Measurements from ENCODE around the gene APBA2. TPM values are rescaled to one million over a fixed set of nuclear protein-coding genes. Genes with fewer than 3 reads are reported as not detected.

The APBA2 gene
- total RNA-seq, 2 experiments from 2014 or later, result 19.2 to 21.2 TPM

GRCh38 chr15:29078541-29078940 lies 192.8 kb downstream of the APBA2 start:
- H3K4me1 Mint-ChIP-seq, result no peaks in the 10 kb centered on the region
- no peaks in the 10 kb centered on the region for H3K36me3 Mint-ChIP-seq (ENCODE audit: low read depth)
- no peak for DNase-seq
- H3K9me3 Mint-ChIP-seq, result no peaks in the 10 kb centered on the region
- CTCF ChIA-PET, result interaction anchor here (0.7 to 1.1 kb wide), 2 partner anchors 24 to 28 kb away, joined by 3 to 4 read pairs; no protein-coding TSS in a partner anchor
- no peaks in the 10 kb centered on the region for H3K27me3 Mint-ChIP-seq
- no peak overlapping the region for H3K4me3 Mint-ChIP-seq
- POLR2A ChIA-PET, result no interaction called here
- no peak overlapping the region for H3K27ac Mint-ChIP-seq

GRCh38 chr15:29079479-29079878 lies 193.7 kb downstream of the APBA2 start:
- no peaks in the 10 kb centered on the region for H3K9me3 Mint-ChIP-seq
- no peak overlapping the region for H3K4me3 Mint-ChIP-seq
- H3K27me3 Mint-ChIP-seq, result no peaks in the 10 kb centered on the region
- H3K4me1 Mint-ChIP-seq, result no peaks in the 10 kb centered on the region
- H3K27ac Mint-ChIP-seq, result no peak overlapping the region
- DNase-seq, result no peak
- no peaks in the 10 kb centered on the region for H3K36me3 Mint-ChIP-seq (ENCODE audit: low read depth)
- POLR2A ChIA-PET, result no interaction called here
- CTCF ChIA-PET, result interaction anchor here (0.6 to 1.1 kb wide), 2 partner anchors 29 to 204 kb away, joined by 3 read pairs; no protein-coding TSS in a partner anchor

GRCh38 chr15:29081781-29082180 lies 196.0 kb downstream of the APBA2 start:
- CTCF ChIA-PET, result interaction anchor here (0.5 kb wide), 1 partner anchor 11 kb away, joined by 3 read pairs; no protein-coding TSS in a partner anchor

GRCh38 chr15:29083161-29083560 lies 197.4 kb downstream of the APBA2 start:
- CTCF ChIA-PET, result no interaction called here
- no peak for DNase-seq

More at GRCh38 chr15:29081781-29082180, 196.0 kb downstream of the APBA2 start:
- Mint-ChIP-seq H3K4me1 (no peaks in the 10 kb centered on the region), H3K27ac (no peak overlapping the region), H3K4me3 (no peak overlapping the region), H3K27me3 (no peaks in the 10 kb centered on the region), H3K9me3 (peaks cover 3% of the 10 kb centered on the region), H3K36me3 (ENCODE audit: low read depth) (peaks cover 1% of the 10 kb centered on the region)
- no peak for DNase-seq
- POLR2A ChIA-PET, result no interaction called here

GRCh38 chr15:29083858-29084257 lies 198.1 kb downstream of the APBA2 start:
- no peak overlapping the region for H3K4me3 Mint-ChIP-seq
- DNase-seq, result no peak
- ChIA-PET POLR2A (no interaction called here), CTCF (no interaction called here)
- H3K4me1 Mint-ChIP-seq, result peaks cover 13% of the 10 kb centered on the region
- H3K9me3 Mint-ChIP-seq, result peaks cover 3% of the 10 kb centered on the region
- H3K27ac Mint-ChIP-seq, result no peak overlapping the region
- no peaks in the 10 kb centered on the region for H3K27me3 Mint-ChIP-seq
- H3K36me3 Mint-ChIP-seq (ENCODE audit: low read depth), result peaks cover 1% of the 10 kb centered on the region

More at GRCh38 chr15:29083161-29083560, 197.4 kb downstream of the APBA2 start:
- POLR2A ChIA-PET, result no interaction called here
- no peak overlapping the region for H3K4me3 Mint-ChIP-seq
- no peaks in the 10 kb centered on the region for H3K27me3 Mint-ChIP-seq
- H3K4me1 Mint-ChIP-seq, result peaks cover 7% of the 10 kb centered on the region
- H3K36me3 Mint-ChIP-seq (ENCODE audit: low read depth), result peaks cover 1% of the 10 kb centered on the region
- peaks cover 3% of the 10 kb centered on the region for H3K9me3 Mint-ChIP-seq
- H3K27ac Mint-ChIP-seq, result no peak overlapping the region

- Mint-ChIP-seq H3K4me1 (peaks cover 27% of the 10 kb centered on the region), H3K36me3 (ENCODE audit: low read depth) (peaks cover 1% of the 10 kb centered on the region), H3K27me3 (no peaks in the 10 kb centered on the region), H3K4me3 (no peak overlapping the region), H3K9me3 (peaks cover 3% of the 10 kb centered on the region), H3K27ac (no peak overlapping the region)
- POLR2A ChIA-PET, result no interaction called here
- DNase-seq, result no peak
- CTCF ChIA-PET, result interaction anchor here (0.6 to 1.5 kb wide), 2 partner anchors 16 to 1163 kb away, joined by 3 to 4 read pairs; no protein-coding TSS in a partner anchor
Observed at GRCh38 chr15:29086001-29086400, 200.2 kb downstream of the APBA2 start.

- Mint-ChIP-seq H3K4me3 (no peak overlapping the region), H3K36me3 (ENCODE audit: low read depth) (peaks cover 1% of the 10 kb centered on the region), H3K27me3 (no peaks in the 10 kb centered on the region), H3K4me1 (peaks cover 27% of the 10 kb centered on the region), H3K9me3 (peaks cover 3% of the 10 kb centered on the region), H3K27ac (no peak overlapping the region)
- no peak for DNase-seq
- ChIA-PET POLR2A (no interaction called here), CTCF (no interaction called here)
Observed at GRCh38 chr15:29086891-29087290, 201.1 kb downstream of the APBA2 start.

GRCh38 chr15:29087521-29088285 lies 201.9 kb downstream of the APBA2 start:
- POLR2A ChIA-PET, result no interaction called here
- no peak overlapping the region for H3K4me3 Mint-ChIP-seq
- DNase-seq, result no peak
- peaks cover 1% of the 10 kb centered on the region for H3K36me3 Mint-ChIP-seq (ENCODE audit: low read depth)
- H3K27ac Mint-ChIP-seq, result peak overlapping the region; percentile 60
- peaks cover 3% of the 10 kb centered on the region for H3K9me3 Mint-ChIP-seq
- H3K27me3 Mint-ChIP-seq, result no peaks in the 10 kb centered on the region
- CTCF ChIA-PET, result no interaction called here
- peaks cover 27% of the 10 kb centered on the region for H3K4me1 Mint-ChIP-seq

GRCh38 chr15:29088666-29089065 lies 202.9 kb downstream of the APBA2 start:
- CTCF ChIA-PET, result interaction anchor here (1.1 kb wide), 1 partner anchor 44 kb away, joined by 4 read pairs; no protein-coding TSS in a partner anchor
- H3K4me1 Mint-ChIP-seq, result peaks cover 27% of the 10 kb centered on the region
- H3K27me3 Mint-ChIP-seq, result no peaks in the 10 kb centered on the region
- POLR2A ChIA-PET, result no interaction called here
- H3K36me3 Mint-ChIP-seq (ENCODE audit: low read depth), result peaks cover 1% of the 10 kb centered on the region
- peaks cover 3% of the 10 kb centered on the region for H3K9me3 Mint-ChIP-seq
- peak overlapping the region; percentile 34 for H3K27ac Mint-ChIP-seq
- no peak for DNase-seq
- no peak overlapping the region for H3K4me3 Mint-ChIP-seq

GRCh38 chr15:29089731-29090616 lies 204.2 kb downstream of the APBA2 start:
- ChIA-PET POLR2A (interaction anchor here (0.6 kb wide), 1 partner anchor 180 kb away, joined by 3 read pairs; no protein-coding TSS in a partner anchor), CTCF (interaction anchor here (1.0 to 3.2 kb wide), 8 partner anchors 10 to 58 kb away, joined by 3 to 11 read pairs (median 4); no protein-coding TSS in a partner anchor)
- Mint-ChIP-seq H3K9me3 (no peaks in the 10 kb centered on the region), H3K36me3 (ENCODE audit: low read depth) (no peaks in the 10 kb centered on the region), H3K4me3 (peak overlapping the region; percentile 43), H3K27ac (peak overlapping the region; percentile 90), H3K4me1 (peaks cover 27% of the 10 kb centered on the region), H3K27me3 (no peaks in the 10 kb centered on the region)
- DNase-seq, result peak; percentile 44

GRCh38 chr15:29090617-29091466 lies 205.1 kb downstream of the APBA2 start:
- peak overlapping the region; percentile 90 for H3K27ac Mint-ChIP-seq
- POLR2A ChIA-PET, result interaction anchor here (0.6 kb wide), 1 partner anchor 180 kb away, joined by 3 read pairs; no protein-coding TSS in a partner anchor
- no peaks in the 10 kb centered on the region for H3K36me3 Mint-ChIP-seq (ENCODE audit: low read depth)
- H3K4me3 Mint-ChIP-seq, result peak overlapping the region; percentile 43
- H3K4me1 Mint-ChIP-seq, result peaks cover 27% of the 10 kb centered on the region
- H3K9me3 Mint-ChIP-seq, result no peaks in the 10 kb centered on the region
- DNase-seq, result peak; percentile 57
- CTCF ChIA-PET, result interaction anchor here (1.0 to 3.2 kb wide), 8 partner anchors 9 to 59 kb away, joined by 3 to 11 read pairs (median 4); no protein-coding TSS in a partner anchor
- no peaks in the 10 kb centered on the region for H3K27me3 Mint-ChIP-seq

- no peaks in the 10 kb centered on the region for H3K27me3 Mint-ChIP-seq
- ChIA-PET POLR2A (no interaction called here), CTCF (interaction anchor here (1.1 to 3.2 kb wide), 3 partner anchors 9 to 38 kb away, joined by 3 to 11 read pairs (median 3); no protein-coding TSS in a partner anchor)
- no peak for DNase-seq
- no peak overlapping the region for H3K27ac Mint-ChIP-seq
- peaks cover 27% of the 10 kb centered on the region for H3K4me1 Mint-ChIP-seq
- H3K36me3 Mint-ChIP-seq (ENCODE audit: low read depth), result no peaks in the 10 kb centered on the region
- H3K4me3 Mint-ChIP-seq, result no peak overlapping the region
- no peaks in the 10 kb centered on the region for H3K9me3 Mint-ChIP-seq
Observed at GRCh38 chr15:29091666-29092065, 205.9 kb downstream of the APBA2 start.
